Measurements from ENCODE around the gene S100A10. TPM values are rescaled to one million over a fixed set of nuclear protein-coding genes. Genes with fewer than 3 reads are reported as not detected.

S100A10 gene
- total and polyA plus RNA-seq, 2 experiments from 2014 or later: 408 to 3,367 TPM

GRCh38 chr1:151960780-151961513, 32.7 kb downstream of the S100A10 start:
- Histone ChIP-seq H3K4me3 (no peak overlapping the region), H2AFZ (peak overlapping the region; percentile 9), H3K4me2 (no peak overlapping the region), H3K27me3 (no peaks in the 10 kb centered on the region), H4K20me1 (ENCODE audit: insufficient read depth, poor library complexity, severe bottlenecking) (no peaks in the 10 kb centered on the region), H3K36me3 (replicated peaks; ENCODE audit: insufficient read depth, low read depth) (no peaks in the 10 kb centered on the region), H3K4me1 (ENCODE audit: insufficient read depth) (peaks cover 9% of the 10 kb centered on the region), H3K79me2 (no peaks in the 10 kb centered on the region), H3K9me2 (replicated peaks; ENCODE audit: insufficient read depth) (no peaks in the 10 kb centered on the region), H3K27ac (peak overlapping the region; percentile 28), H3K9me3 (ENCODE audit: low read depth) (no peaks in the 10 kb centered on the region)
- 64% methylated on average over 2 of the region's 2 CpGs for WGBS (ENCODE audit: low lambda C conversion rate, missing lambda C conversion rate)
- no peak for DNase-seq (ENCODE audit: low spot score)
- no peak for TF ChIP-seq CTCF (IDR thresholded peaks at IDR 0.05; ENCODE audit: poor library complexity)
- TF ChIP-seq EZH2 (IDR thresholded peaks at IDR 0.05; ENCODE audit: borderline replicate concordance): no peak
- no peak for TF ChIP-seq EZH2phosphoT487 (IDR thresholded peaks at IDR 0.05; ENCODE audit: low read depth, severe bottlenecking, unreplicated experiment)

DNA sequence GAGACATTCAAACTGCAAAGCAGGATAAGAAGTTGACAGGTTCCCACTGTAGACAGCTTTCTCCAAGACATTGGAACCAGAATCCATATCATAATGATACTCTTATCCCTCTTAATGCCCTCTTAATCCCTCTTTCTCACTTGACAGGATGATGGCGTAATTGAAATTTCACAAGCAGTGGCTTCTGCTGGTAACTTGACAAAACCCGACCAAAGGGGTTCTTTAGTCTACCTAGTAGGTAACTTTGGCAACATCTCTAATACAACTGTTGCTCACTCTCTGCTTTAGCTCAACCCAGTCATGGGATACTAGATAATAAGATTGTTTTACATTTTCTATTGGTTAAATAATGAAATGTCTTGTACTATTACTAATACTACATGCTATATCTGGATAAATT, 34.7 kb downstream of the S100A10 start:
- no peak for DNase-seq (ENCODE audit: low spot score)

DNA sequence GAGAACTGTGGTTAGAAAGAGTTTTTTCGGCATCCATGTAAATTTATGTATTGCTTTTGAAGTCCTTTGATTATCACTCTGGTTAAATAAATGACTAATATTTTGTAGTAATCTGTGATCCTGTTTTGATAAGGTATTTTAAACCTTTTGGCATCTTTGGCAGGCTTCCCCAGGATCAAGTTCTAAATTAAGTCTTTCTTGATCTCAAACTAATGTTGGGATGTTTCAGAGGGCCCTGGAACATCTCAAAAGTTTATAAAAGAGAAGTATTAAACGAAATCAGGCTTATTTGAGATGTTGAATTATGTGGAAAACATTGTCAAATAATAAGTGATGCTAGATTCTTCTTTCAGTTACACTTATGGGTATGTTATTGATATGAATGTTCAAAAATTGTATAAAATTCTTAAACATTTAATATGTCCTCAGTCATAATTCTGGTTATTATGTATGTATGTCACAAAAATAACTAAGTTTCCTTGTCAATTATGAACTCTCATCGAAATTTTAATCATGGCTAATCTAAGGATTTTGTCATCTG, 36.6 kb downstream of the S100A10 start:
- H2AFZ ChIP-seq: no peak overlapping the region
- H3K27ac ChIP-seq: no peak overlapping the region
- H3K4me3 ChIP-seq: no peak overlapping the region
- H3K36me3 ChIP-seq (replicated peaks; ENCODE audit: insufficient read depth, low read depth): no peaks in the 10 kb centered on the region
- H3K9me2 ChIP-seq (replicated peaks; ENCODE audit: insufficient read depth): no peaks in the 10 kb centered on the region
- no peak for DNase-seq (ENCODE audit: low spot score)
- H4K20me1 ChIP-seq (ENCODE audit: insufficient read depth, poor library complexity, severe bottlenecking): no peaks in the 10 kb centered on the region
- no peak for TF ChIP-seq EZH2phosphoT487 (IDR thresholded peaks at IDR 0.05; ENCODE audit: low read depth, severe bottlenecking, unreplicated experiment)
- no peak for TF ChIP-seq CTCF (IDR thresholded peaks at IDR 0.05; ENCODE audit: poor library complexity)
- no peak for TF ChIP-seq EZH2 (IDR thresholded peaks at IDR 0.05; ENCODE audit: borderline replicate concordance)
- no peaks in the 10 kb centered on the region for H3K9me3 ChIP-seq (ENCODE audit: low read depth)
- H3K4me1 ChIP-seq (ENCODE audit: insufficient read depth): peaks cover 9% of the 10 kb centered on the region
- no peak overlapping the region for H3K4me2 ChIP-seq
- WGBS (ENCODE audit: low lambda C conversion rate, missing lambda C conversion rate): 76% methylated on average over 3 of the region's 3 CpGs
- H3K27me3 ChIP-seq: no peaks in the 10 kb centered on the region
- H3K79me2 ChIP-seq: peaks cover 7% of the 10 kb centered on the region

More for the DNA sequence above, 34.7 kb downstream of the S100A10 start:
- H3K4me3 ChIP-seq: no peak overlapping the region
- H3K9me2 ChIP-seq (replicated peaks; ENCODE audit: insufficient read depth): no peaks in the 10 kb centered on the region
- no peak overlapping the region for H2AFZ ChIP-seq
- no peaks in the 10 kb centered on the region for H3K27me3 ChIP-seq
- no peaks in the 10 kb centered on the region for H4K20me1 ChIP-seq (ENCODE audit: insufficient read depth, poor library complexity, severe bottlenecking)
- H3K4me1 ChIP-seq (ENCODE audit: insufficient read depth): peaks cover 9% of the 10 kb centered on the region
- 68% methylated on average over 2 of the region's 2 CpGs for WGBS (ENCODE audit: low lambda C conversion rate, missing lambda C conversion rate)
- H3K4me2 ChIP-seq: no peak overlapping the region
- H3K36me3 ChIP-seq (replicated peaks; ENCODE audit: insufficient read depth, low read depth): no peaks in the 10 kb centered on the region
- peaks cover 4% of the 10 kb centered on the region for H3K79me2 ChIP-seq
- H3K9me3 ChIP-seq (ENCODE audit: low read depth): no peaks in the 10 kb centered on the region
- H3K27ac ChIP-seq: no peak overlapping the region
- TF ChIP-seq EZH2 (IDR thresholded peaks at IDR 0.05; ENCODE audit: borderline replicate concordance) (no peak), CTCF (IDR thresholded peaks at IDR 0.05; ENCODE audit: poor library complexity) (no peak), EZH2phosphoT487 (IDR thresholded peaks at IDR 0.05; ENCODE audit: low read depth, severe bottlenecking, unreplicated experiment) (no peak)

All from hepatocyte (in vitro differentiated cells).